H1 (cell line): Measurements from ENCODE around the gene DND1. TPM values are rescaled to one million over a fixed set of nuclear protein-coding genes. Genes with fewer than 3 reads are reported as not detected.

Experiments used
- FOSL1 ChIP-seq: IDR thresholded peaks from 2 replicates; pipeline ENCODE4 v1.6.1; 2011; ENCODE audit warnings: mild to moderate bottlenecking, low read depth, low read length, moderate library complexity; ENCODE audit not compliant: insufficient read depth
- MAFK ChIP-seq: IDR thresholded peaks from 2 replicates; pipeline ENCODE4 v1.6.1; 2012; ENCODE audit warnings: low read depth, mild to moderate bottlenecking, improper control_type of control experiment, low read length
- RXRA ChIP-seq: IDR thresholded peaks from 2 replicates; pipeline ENCODE4 v1.6.1; 2011; ENCODE audit warnings: low read depth, mild to moderate bottlenecking, low read length, moderate library complexity; ENCODE audit not compliant: insufficient read depth
- YY1 ChIP-seq: IDR thresholded peaks from 2 replicates; pipeline ENCODE4 v1.6.1; 2011; ENCODE audit warnings: low read depth, mild to moderate bottlenecking, low read length
- polyA plus RNA-seq, 7 experiments: library from polyadenylated mRNA; depleted of rRNA in 3 of 7; stranded (reverse) in 5 of 7; unstranded in 2 of 7; fragments of >200 nt in 5 of 7; fragments of 200-250 nt in 2 of 7; gene quantifications; 1 replicate in 5 of 7; 2 replicates in 1 of 7; 4 replicates in 1 of 7; pipeline versions ENCODE4 v1.2.1 to v1.2.3, GENCODE V29; 2011 to 2013; ENCODE audit warnings: missing spikeins in 2 of 7, mixed read lengths in 2 of 7
- total RNA-seq: library from RNA; stranded (reverse); fragmentation: NEBNext Ultra II Directional; extraction: Animal tissue kit (Norgen Biotek cat#: 25700); gene quantifications from 2 replicates; pipeline ENCODE4 v1.2.1, GENCODE V29; 2021
- TF ChIP-seq, protein P1 (sequence below): fragments of 300-600 bp; sonication (generic); IDR thresholded peaks from 2 replicates; pipeline ENCODE4 v1.7.1; 2012; ENCODE audit warnings: low read length, moderate library complexity, mild to moderate bottlenecking, inconsistent platforms; ENCODE audit not compliant: insufficient replicate concordance
- TF ChIP-seq, protein P2 (sequence below): IDR thresholded peaks from 2 replicates; pipeline ENCODE4 v1.6.1; 2011; ENCODE audit warnings: low read depth, mild to moderate bottlenecking, low read length; ENCODE audit not compliant: insufficient read depth
- TF ChIP-seq, protein P3 (sequence below): IDR thresholded peaks from 2 replicates; pipeline ENCODE4 v1.6.1; 2012; ENCODE audit warnings: low read length, inconsistent platforms

The DND1 gene
- total and polyA plus RNA-seq, 2 of the 8 experiments (the other 6 are each of a cell fraction or from before 2014, with no cell fraction given): 0.41 to 2.1 TPM

DNA sequence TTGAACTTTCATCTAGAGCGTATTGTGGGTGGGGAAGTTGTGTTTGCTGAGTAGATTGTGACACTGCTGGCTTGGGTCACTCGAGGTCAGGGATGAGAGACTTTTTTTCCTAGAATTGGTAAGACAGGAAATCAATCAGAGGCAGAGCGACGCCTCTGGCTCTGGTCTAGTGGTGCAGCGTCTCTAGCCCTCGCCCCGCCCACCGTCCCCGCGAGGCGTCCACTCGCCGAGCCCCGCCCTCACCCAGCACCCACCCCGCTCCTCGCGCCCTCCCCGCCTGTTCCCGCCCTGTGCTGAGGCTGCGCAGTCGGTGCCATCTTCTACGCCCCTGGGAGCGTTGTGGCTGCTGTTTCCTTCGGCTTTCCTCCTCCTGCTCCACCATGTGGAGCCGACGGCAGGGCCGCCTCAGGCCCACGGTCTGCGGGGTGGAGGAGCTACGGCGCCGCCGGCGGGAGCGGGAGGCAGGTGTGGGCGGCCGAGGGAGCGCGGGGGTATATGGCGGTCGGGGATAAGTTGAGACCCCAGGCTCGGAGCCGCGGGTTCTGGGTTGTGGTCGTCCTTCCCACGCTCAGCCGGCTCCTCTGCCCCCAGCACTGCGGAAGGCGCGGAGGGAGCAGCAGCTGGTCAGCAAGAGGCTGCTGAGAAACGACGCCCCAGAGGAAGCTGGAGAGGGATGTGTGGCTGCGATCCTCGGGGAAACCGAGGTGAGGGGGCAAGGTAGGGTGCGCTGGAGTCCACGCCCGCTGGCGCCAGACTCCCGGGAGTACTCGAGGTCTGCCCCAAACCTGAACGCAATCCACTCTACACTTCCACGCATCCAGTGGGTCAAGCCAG, 34.0 kb downstream of the DND1 start, which contains the start of gene TMCO6 (continued):
- TF ChIP-seq, protein P1, sequence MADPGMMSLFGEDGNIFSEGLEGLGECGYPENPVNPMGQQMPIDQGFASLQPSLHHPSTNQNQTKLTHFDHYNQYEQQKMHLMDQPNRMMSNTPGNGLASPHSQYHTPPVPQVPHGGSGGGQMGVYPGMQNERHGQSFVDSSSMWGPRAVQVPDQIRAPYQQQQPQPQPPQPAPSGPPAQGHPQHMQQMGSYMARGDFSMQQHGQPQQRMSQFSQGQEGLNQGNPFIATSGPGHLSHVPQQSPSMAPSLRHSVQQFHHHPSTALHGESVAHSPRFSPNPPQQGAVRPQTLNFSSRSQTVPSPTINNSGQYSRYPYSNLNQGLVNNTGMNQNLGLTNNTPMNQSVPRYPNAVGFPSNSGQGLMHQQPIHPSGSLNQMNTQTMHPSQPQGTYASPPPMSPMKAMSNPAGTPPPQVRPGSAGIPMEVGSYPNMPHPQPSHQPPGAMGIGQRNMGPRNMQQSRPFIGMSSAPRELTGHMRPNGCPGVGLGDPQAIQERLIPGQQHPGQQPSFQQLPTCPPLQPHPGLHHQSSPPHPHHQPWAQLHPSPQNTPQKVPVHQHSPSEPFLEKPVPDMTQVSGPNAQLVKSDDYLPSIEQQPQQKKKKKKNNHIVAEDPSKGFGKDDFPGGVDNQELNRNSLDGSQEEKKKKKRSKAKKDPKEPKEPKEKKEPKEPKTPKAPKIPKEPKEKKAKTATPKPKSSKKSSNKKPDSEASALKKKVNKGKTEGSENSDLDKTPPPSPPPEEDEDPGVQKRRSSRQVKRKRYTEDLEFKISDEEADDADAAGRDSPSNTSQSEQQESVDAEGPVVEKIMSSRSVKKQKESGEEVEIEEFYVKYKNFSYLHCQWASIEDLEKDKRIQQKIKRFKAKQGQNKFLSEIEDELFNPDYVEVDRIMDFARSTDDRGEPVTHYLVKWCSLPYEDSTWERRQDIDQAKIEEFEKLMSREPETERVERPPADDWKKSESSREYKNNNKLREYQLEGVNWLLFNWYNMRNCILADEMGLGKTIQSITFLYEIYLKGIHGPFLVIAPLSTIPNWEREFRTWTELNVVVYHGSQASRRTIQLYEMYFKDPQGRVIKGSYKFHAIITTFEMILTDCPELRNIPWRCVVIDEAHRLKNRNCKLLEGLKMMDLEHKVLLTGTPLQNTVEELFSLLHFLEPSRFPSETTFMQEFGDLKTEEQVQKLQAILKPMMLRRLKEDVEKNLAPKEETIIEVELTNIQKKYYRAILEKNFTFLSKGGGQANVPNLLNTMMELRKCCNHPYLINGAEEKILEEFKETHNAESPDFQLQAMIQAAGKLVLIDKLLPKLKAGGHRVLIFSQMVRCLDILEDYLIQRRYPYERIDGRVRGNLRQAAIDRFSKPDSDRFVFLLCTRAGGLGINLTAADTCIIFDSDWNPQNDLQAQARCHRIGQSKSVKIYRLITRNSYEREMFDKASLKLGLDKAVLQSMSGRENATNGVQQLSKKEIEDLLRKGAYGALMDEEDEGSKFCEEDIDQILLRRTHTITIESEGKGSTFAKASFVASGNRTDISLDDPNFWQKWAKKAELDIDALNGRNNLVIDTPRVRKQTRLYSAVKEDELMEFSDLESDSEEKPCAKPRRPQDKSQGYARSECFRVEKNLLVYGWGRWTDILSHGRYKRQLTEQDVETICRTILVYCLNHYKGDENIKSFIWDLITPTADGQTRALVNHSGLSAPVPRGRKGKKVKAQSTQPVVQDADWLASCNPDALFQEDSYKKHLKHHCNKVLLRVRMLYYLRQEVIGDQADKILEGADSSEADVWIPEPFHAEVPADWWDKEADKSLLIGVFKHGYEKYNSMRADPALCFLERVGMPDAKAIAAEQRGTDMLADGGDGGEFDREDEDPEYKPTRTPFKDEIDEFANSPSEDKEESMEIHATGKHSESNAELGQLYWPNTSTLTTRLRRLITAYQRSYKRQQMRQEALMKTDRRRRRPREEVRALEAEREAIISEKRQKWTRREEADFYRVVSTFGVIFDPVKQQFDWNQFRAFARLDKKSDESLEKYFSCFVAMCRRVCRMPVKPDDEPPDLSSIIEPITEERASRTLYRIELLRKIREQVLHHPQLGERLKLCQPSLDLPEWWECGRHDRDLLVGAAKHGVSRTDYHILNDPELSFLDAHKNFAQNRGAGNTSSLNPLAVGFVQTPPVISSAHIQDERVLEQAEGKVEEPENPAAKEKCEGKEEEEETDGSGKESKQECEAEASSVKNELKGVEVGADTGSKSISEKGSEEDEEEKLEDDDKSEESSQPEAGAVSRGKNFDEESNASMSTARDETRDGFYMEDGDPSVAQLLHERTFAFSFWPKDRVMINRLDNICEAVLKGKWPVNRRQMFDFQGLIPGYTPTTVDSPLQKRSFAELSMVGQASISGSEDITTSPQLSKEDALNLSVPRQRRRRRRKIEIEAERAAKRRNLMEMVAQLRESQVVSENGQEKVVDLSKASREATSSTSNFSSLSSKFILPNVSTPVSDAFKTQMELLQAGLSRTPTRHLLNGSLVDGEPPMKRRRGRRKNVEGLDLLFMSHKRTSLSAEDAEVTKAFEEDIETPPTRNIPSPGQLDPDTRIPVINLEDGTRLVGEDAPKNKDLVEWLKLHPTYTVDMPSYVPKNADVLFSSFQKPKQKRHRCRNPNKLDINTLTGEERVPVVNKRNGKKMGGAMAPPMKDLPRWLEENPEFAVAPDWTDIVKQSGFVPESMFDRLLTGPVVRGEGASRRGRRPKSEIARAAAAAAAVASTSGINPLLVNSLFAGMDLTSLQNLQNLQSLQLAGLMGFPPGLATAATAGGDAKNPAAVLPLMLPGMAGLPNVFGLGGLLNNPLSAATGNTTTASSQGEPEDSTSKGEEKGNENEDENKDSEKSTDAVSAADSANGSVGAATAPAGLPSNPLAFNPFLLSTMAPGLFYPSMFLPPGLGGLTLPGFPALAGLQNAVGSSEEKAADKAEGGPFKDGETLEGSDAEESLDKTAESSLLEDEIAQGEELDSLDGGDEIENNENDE: no peak
- TF ChIP-seq FOSL1 (no peak), MAFK (no peak), YY1 (0 out of 2 replicates have a peak, but pooled peaks have one; percentile 37), RXRA (no peak)
- TF ChIP-seq, protein P2, sequence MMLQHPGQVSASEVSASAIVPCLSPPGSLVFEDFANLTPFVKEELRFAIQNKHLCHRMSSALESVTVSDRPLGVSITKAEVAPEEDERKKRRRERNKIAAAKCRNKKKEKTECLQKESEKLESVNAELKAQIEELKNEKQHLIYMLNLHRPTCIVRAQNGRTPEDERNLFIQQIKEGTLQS: no peak
- TF ChIP-seq, protein P3, sequence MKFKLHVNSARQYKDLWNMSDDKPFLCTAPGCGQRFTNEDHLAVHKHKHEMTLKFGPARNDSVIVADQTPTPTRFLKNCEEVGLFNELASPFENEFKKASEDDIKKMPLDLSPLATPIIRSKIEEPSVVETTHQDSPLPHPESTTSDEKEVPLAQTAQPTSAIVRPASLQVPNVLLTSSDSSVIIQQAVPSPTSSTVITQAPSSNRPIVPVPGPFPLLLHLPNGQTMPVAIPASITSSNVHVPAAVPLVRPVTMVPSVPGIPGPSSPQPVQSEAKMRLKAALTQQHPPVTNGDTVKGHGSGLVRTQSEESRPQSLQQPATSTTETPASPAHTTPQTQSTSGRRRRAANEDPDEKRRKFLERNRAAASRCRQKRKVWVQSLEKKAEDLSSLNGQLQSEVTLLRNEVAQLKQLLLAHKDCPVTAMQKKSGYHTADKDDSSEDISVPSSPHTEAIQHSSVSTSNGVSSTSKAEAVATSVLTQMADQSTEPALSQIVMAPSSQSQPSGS: no peak
